Peyer's patch (tissue), 4 donors: Measurements from ENCODE around the gene NOXA1.

ENCODE experiments used
- CTCF ChIP-seq, 6 experiments: fragments of 450-650 bp in 4 of 6; fragments of 200-600 bp in 2 of 6; sonication (generic) in 1 of 6; IDR thresholded peaks; one replicate each; pipeline ENCODE4 v1.5.1; 2017 to 2019; ENCODE audit warnings: antibody characterized with exemption in 6 of 6, mild to moderate bottlenecking in 3 of 6, moderate library complexity in 1 of 6
- POLR2A ChIP-seq, 2 donors: fragments of 450-650 bp; IDR thresholded peaks; one replicate each; pipeline ENCODE4 v1.5.1; 2017; ENCODE audit warnings: antibody characterized with exemption in 2 of 2, mild to moderate bottlenecking in 2 of 2, moderate library complexity in 2 of 2

- TF ChIP-seq CTCF (IDR thresholded peaks at IDR 0.05) (no peak), POLR2A (IDR thresholded peaks at IDR 0.05) (no peak)
Observed at GRCh38 chr9:137463931-137464290, 40.7 kb downstream of the NOXA1 start.
